ENCODE results near the gene GPC4.

- TF ChIP-seq, protein P1, sequence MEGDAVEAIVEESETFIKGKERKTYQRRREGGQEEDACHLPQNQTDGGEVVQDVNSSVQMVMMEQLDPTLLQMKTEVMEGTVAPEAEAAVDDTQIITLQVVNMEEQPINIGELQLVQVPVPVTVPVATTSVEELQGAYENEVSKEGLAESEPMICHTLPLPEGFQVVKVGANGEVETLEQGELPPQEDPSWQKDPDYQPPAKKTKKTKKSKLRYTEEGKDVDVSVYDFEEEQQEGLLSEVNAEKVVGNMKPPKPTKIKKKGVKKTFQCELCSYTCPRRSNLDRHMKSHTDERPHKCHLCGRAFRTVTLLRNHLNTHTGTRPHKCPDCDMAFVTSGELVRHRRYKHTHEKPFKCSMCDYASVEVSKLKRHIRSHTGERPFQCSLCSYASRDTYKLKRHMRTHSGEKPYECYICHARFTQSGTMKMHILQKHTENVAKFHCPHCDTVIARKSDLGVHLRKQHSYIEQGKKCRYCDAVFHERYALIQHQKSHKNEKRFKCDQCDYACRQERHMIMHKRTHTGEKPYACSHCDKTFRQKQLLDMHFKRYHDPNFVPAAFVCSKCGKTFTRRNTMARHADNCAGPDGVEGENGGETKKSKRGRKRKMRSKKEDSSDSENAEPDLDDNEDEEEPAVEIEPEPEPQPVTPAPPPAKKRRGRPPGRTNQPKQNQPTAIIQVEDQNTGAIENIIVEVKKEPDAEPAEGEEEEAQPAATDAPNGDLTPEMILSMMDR (IDR thresholded peaks at IDR 0.05): no peak
- TF ChIP-seq POLR2A (IDR thresholded peaks at IDR 0.05): no peak
Observed at GRCh38 chrX:133297284-133297683, 118.0 kb downstream of the GPC4 start.
